HUES64 (cell line): ENCODE measurements around the gene FAM53B.

Experiments used
- H3K27ac ChIP-seq: 2 replicates; pipeline ENCODE4 v1.7.0; 2013; ENCODE audit warnings: low read depth, low read length, inconsistent platforms
- H3K27me3 ChIP-seq: 2 replicates; pipeline ENCODE4 v1.6.1; 2013; ENCODE audit warnings: mild to moderate bottlenecking, low read length; ENCODE audit not compliant: insufficient read depth
- H3K36me3 ChIP-seq: 2 replicates; pipeline ENCODE4 v1.6.1; 2013; ENCODE audit warnings: mild to moderate bottlenecking, low read length; ENCODE audit not compliant: insufficient read depth
- H3K4me1 ChIP-seq: 2 replicates; pipeline ENCODE4 v1.6.1; 2013; ENCODE audit warnings: mild to moderate bottlenecking, low read length, moderate library complexity; ENCODE audit not compliant: insufficient read depth
- H3K4me3 ChIP-seq: 2 replicates; pipeline ENCODE4 v1.5.1; 2013; ENCODE audit warnings: mild to moderate bottlenecking, low read length, moderate library complexity
- H3K9ac ChIP-seq: 2 replicates; pipeline ENCODE4 v1.6.1; 2013; ENCODE audit warnings: mild to moderate bottlenecking, low read depth, low read length
- H3K9me3 ChIP-seq: 2 replicates; pipeline ENCODE4 v1.6.1; 2013; ENCODE audit warnings: low read depth, low read length; ENCODE audit not compliant: insufficient read depth
- WGBS: fragments of 150-250, 120-280 bp; methylation state at CpG from one replicate; pipeline ENCODE4 v1.1.7; 2013; ENCODE audit warnings: missing lambda C conversion rate; 5-methylcytosine and 5-hydroxymethylcytosine counted together

Gene FAM53B

GRCh38 chr10:124715439-124715838 lies 28.7 kb downstream of the FAM53B start:
- Histone ChIP-seq H3K9ac (no peak overlapping the region), H3K9me3 (no peaks in the 10 kb centered on the region), H3K4me3 (no peak overlapping the region), H3K27ac (no peak overlapping the region), H3K4me1 (peaks cover 10% of the 10 kb centered on the region), H3K36me3 (no peaks in the 10 kb centered on the region), H3K27me3 (no peaks in the 10 kb centered on the region)
- WGBS, result 69% methylated on average over 6 of the region's 6 CpGs

- H3K9me3 ChIP-seq, result no peaks in the 10 kb centered on the region
These were observed 30.4 kb downstream of the FAM53B start for GRCh38 chr10:124713679-124714255.

GRCh38 chr10:124712704-124713407 lies 31.3 kb downstream of the FAM53B start:
- H3K27me3 ChIP-seq, result no peaks in the 10 kb centered on the region
- no peaks in the 10 kb centered on the region for H3K9me3 ChIP-seq
- H3K9ac ChIP-seq, result no peak overlapping the region
- H3K36me3 ChIP-seq, result no peaks in the 10 kb centered on the region
- H3K27ac ChIP-seq, result no peak overlapping the region
- no peak overlapping the region for H3K4me3 ChIP-seq
- WGBS, result 91% methylated on average over 5 of the region's 5 CpGs
- H3K4me1 ChIP-seq, result peaks cover 17% of the 10 kb centered on the region

More at GRCh38 chr10:124713679-124714255, 30.4 kb downstream of the FAM53B start:
- Histone ChIP-seq H3K4me3 (no peak overlapping the region), H3K27me3 (no peaks in the 10 kb centered on the region), H3K36me3 (no peaks in the 10 kb centered on the region), H3K9ac (no peak overlapping the region), H3K4me1 (peaks cover 12% of the 10 kb centered on the region), H3K27ac (no peak overlapping the region)
- 85% methylated on average over 9 of the region's 10 CpGs for whole genome bisulfite sequencing

- peaks cover 18% of the 10 kb centered on the region for H3K4me1 ChIP-seq
- peaks cover 5% of the 10 kb centered on the region; the same call in 1 of the 2 replicates for H3K36me3 ChIP-seq
- H3K27ac ChIP-seq, result no peak overlapping the region
- no peak overlapping the region for H3K4me3 ChIP-seq
- no peak overlapping the region for H3K9ac ChIP-seq
- H3K27me3 ChIP-seq, result no peaks in the 10 kb centered on the region
- WGBS, result 77% methylated on average over 7 of the region's 7 CpGs
- no peaks in the 10 kb centered on the region for H3K9me3 ChIP-seq
These were observed 33.0 kb downstream of the FAM53B start for GRCh38 chr10:124711145-124711544.

- Histone ChIP-seq H3K4me1 (peaks cover 18% of the 10 kb centered on the region), H3K4me3 (no peak overlapping the region), H3K27ac (no peak overlapping the region), H3K27me3 (no peaks in the 10 kb centered on the region), H3K9ac (no peak overlapping the region), H3K9me3 (no peaks in the 10 kb centered on the region), H3K36me3 (peaks cover 8% of the 10 kb centered on the region; the same call in 1 of the 2 replicates)
- 85% methylated on average over 14 of the region's 14 CpGs for WGBS
These were observed 33.8 kb downstream of the FAM53B start for GRCh38 chr10:124710266-124710881.

GRCh38 chr10:124709861-124710260 lies 34.3 kb downstream of the FAM53B start:
- H3K4me3 ChIP-seq, result no peak overlapping the region
- no peaks in the 10 kb centered on the region for H3K27me3 ChIP-seq
- no peak overlapping the region for H3K27ac ChIP-seq
- no peaks in the 10 kb centered on the region for H3K9me3 ChIP-seq
- 96% methylated on average over 10 of the region's 10 CpGs for WGBS
- H3K4me1 ChIP-seq, result peaks cover 18% of the 10 kb centered on the region
- H3K36me3 ChIP-seq, result peaks cover 8% of the 10 kb centered on the region; the same call in 1 of the 2 replicates
- H3K9ac ChIP-seq, result no peak overlapping the region

- 72% methylated on average over 10 of the region's 11 CpGs for WGBS
- H3K4me3 ChIP-seq, result no peak overlapping the region
- peaks cover 18% of the 10 kb centered on the region for H3K4me1 ChIP-seq
- no peaks in the 10 kb centered on the region for H3K9me3 ChIP-seq
- H3K27ac ChIP-seq, result no peak overlapping the region
- no peak overlapping the region for H3K9ac ChIP-seq
- no peaks in the 10 kb centered on the region for H3K27me3 ChIP-seq
- H3K36me3 ChIP-seq, result peaks cover 13% of the 10 kb centered on the region; the same call in 1 of the 2 replicates
These were observed 35.2 kb downstream of the FAM53B start for GRCh38 chr10:124708922-124709520.

- Histone ChIP-seq H3K9ac (no peak overlapping the region), H3K4me1 (peaks cover 18% of the 10 kb centered on the region), H3K27ac (no peak overlapping the region)
These were observed 35.9 kb downstream of the FAM53B start for GRCh38 chr10:124708246-124708779.

GRCh38 chr10:124707551-124707950 lies 36.6 kb downstream of the FAM53B start:
- H3K4me3 ChIP-seq, result no peak overlapping the region
- H3K9me3 ChIP-seq, result no peaks in the 10 kb centered on the region
- no peak overlapping the region for H3K27ac ChIP-seq
- H3K36me3 ChIP-seq, result peaks cover 13% of the 10 kb centered on the region; the same call in 1 of the 2 replicates
- peaks cover 18% of the 10 kb centered on the region for H3K4me1 ChIP-seq
- no peaks in the 10 kb centered on the region for H3K27me3 ChIP-seq
- WGBS, result 94% methylated on average over 8 of the region's 8 CpGs
- H3K9ac ChIP-seq, result no peak overlapping the region

More at GRCh38 chr10:124708246-124708779, 35.9 kb downstream of the FAM53B start:
- Histone ChIP-seq H3K9me3 (no peaks in the 10 kb centered on the region), H3K27me3 (no peaks in the 10 kb centered on the region), H3K4me3 (no peak overlapping the region), H3K36me3 (peaks cover 13% of the 10 kb centered on the region; the same call in 1 of the 2 replicates)
- WGBS, result 80% methylated on average over 9 of the region's 9 CpGs

GRCh38 chr10:124707144-124707467 lies 37.1 kb downstream of the FAM53B start:
- 94% methylated on average over 3 of the region's 3 CpGs for WGBS
- H3K4me3 ChIP-seq, result no peak overlapping the region
- no peak overlapping the region for H3K27ac ChIP-seq
- no peak overlapping the region for H3K9ac ChIP-seq
- no peaks in the 10 kb centered on the region for H3K9me3 ChIP-seq
- peaks cover 18% of the 10 kb centered on the region for H3K4me1 ChIP-seq
- peaks cover 15% of the 10 kb centered on the region; the same call in 1 of the 2 replicates for H3K36me3 ChIP-seq
- H3K27me3 ChIP-seq, result no peaks in the 10 kb centered on the region
